Measurements from ENCODE around the gene CFAP299.
"Not testable (repeated sequence)": the region's sequence is repeated elsewhere in the genome, so short reads cannot be mapped to it uniquely, and the experiment has no call there.

CFAP299 gene

GRCh38 chr4:80740375-80740774 is 404.8 kb downstream of the CFAP299 start:
- H3K4me3 ChIP-seq (ENCODE audit: low read depth in 1 of 2, low read length in 1 of 2) = no peak overlapping the region
- H3K27me3 ChIP-seq = no peaks in the 10 kb centered on the region
- H3K36me3 ChIP-seq = no peaks in the 10 kb centered on the region
- H3K9me3 ChIP-seq = no peaks in the 10 kb centered on the region
- H3K4me1 ChIP-seq (ENCODE audit: control insufficient read depth in 1 of 2, insufficient read depth in 1 of 2, low read depth in 1 of 2, low read length in 1 of 2) = no peaks in the 10 kb centered on the region
- no peak for TF ChIP-seq CTCF (IDR thresholded peaks at IDR 0.05)
- H3K27ac ChIP-seq = no peak overlapping the region

GRCh38 chr4:80749558-80749957 is 414.0 kb downstream of the CFAP299 start:
- not testable (repeated sequence) for H3K27me3 ChIP-seq; H3K9me3 ChIP-seq; H3K27ac ChIP-seq; H3K36me3 ChIP-seq; H3K4me1 ChIP-seq (ENCODE audit: control insufficient read depth in 1 of 2, insufficient read depth in 1 of 2, low read depth in 1 of 2, low read length in 1 of 2); H3K4me3 ChIP-seq (ENCODE audit: low read depth in 1 of 2, low read length in 1 of 2)

DNA sequence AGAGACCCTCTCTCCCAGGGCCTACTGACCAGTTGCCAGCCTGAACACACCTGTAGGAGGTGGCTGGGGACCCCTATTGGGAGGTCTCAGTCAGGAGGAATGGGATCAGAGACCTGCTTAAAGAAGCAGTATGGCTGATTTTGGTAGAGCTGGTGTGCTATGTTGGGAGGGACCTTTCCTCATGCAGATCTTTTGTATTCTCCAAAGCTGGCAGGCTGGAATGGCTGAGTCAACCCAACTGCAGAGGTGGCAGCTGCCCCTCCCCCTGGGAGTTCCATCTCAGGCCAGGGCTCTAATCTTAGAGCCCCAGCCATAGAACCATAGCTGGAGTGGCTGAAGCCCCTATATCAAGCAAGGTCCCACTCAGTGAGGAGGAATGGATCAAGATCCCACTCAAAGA is 415.7 kb downstream of the CFAP299 start:
- H3K4me3 ChIP-seq (ENCODE audit: low read depth in 1 of 2, low read length in 1 of 2) = no peak overlapping the region
- no peak for TF ChIP-seq CTCF (IDR thresholded peaks at IDR 0.05)
- no peaks in the 10 kb centered on the region for H3K4me1 ChIP-seq (ENCODE audit: control insufficient read depth in 1 of 2, insufficient read depth in 1 of 2, low read depth in 1 of 2, low read length in 1 of 2)
- no peaks in the 10 kb centered on the region for H3K36me3 ChIP-seq
- no peaks in the 10 kb centered on the region for H3K27me3 ChIP-seq
- H3K9me3 ChIP-seq = no peaks in the 10 kb centered on the region
- no peak overlapping the region for H3K27ac ChIP-seq

DNA sequence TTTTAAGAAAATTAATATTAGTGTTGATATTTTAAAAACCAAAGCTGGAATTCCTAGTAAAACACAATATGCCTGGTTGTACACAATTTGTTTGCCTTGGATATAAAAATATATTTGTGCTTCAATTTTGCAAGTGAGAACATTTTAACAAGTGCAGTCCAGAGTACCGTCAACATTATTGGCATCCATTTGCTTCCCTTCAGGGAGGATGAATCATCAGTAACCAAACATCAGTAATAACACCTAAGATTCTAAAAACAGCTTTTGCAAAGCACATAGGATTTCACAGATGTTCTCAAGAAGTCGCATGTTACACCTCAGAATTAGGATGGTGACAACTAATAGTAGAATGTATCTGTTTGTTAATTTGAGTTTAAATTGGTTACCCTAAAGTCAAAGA is 432.4 kb downstream of the CFAP299 start:
- no peaks in the 10 kb centered on the region for H3K9me3 ChIP-seq
- H3K27me3 ChIP-seq = no peaks in the 10 kb centered on the region
- no peaks in the 10 kb centered on the region for H3K36me3 ChIP-seq
- TF ChIP-seq CTCF (IDR thresholded peaks at IDR 0.05) = no peak
- no peak overlapping the region for H3K27ac ChIP-seq
- no peaks in the 10 kb centered on the region for H3K4me1 ChIP-seq (ENCODE audit: control insufficient read depth in 1 of 2, insufficient read depth in 1 of 2, low read depth in 1 of 2, low read length in 1 of 2)
- no peak overlapping the region for H3K4me3 ChIP-seq (ENCODE audit: low read depth in 1 of 2, low read length in 1 of 2)

GRCh38 chr4:80776168-80776567 is 440.6 kb downstream of the CFAP299 start:
- no peak overlapping the region for H3K27ac ChIP-seq
- H3K4me3 ChIP-seq (ENCODE audit: low read depth in 1 of 2, low read length in 1 of 2) = no peak overlapping the region
- H3K4me1 ChIP-seq (ENCODE audit: control insufficient read depth in 1 of 2, insufficient read depth in 1 of 2, low read depth in 1 of 2, low read length in 1 of 2) = no peaks in the 10 kb centered on the region
- H3K36me3 ChIP-seq = no peaks in the 10 kb centered on the region
- no peaks in the 10 kb centered on the region for H3K27me3 ChIP-seq
- H3K9me3 ChIP-seq = no peaks in the 10 kb centered on the region
- TF ChIP-seq CTCF (IDR thresholded peaks at IDR 0.05) = no peak

GRCh38 chr4:80781431-80781830 is 445.9 kb downstream of the CFAP299 start:
- Histone ChIP-seq H3K4me3 (ENCODE audit: low read depth in 1 of 2, low read length in 1 of 2) (no peak overlapping the region), H3K36me3 (no peaks in the 10 kb centered on the region), H3K27me3 (no peaks in the 10 kb centered on the region), H3K27ac (no peak overlapping the region), H3K4me1 (ENCODE audit: control insufficient read depth in 1 of 2, insufficient read depth in 1 of 2, low read depth in 1 of 2, low read length in 1 of 2) (no peaks in the 10 kb centered on the region), H3K9me3 (no peaks in the 10 kb centered on the region)
- TF ChIP-seq CTCF (IDR thresholded peaks at IDR 0.05) = no peak

Measured in neutrophil (primary cell).